RPMI7951 (cell line): ENCODE measurements around the gene MRPS16. TPM values are rescaled to one million over a fixed set of nuclear protein-coding genes. Genes with fewer than 3 reads are reported as not detected.

Experiments used
- total RNA-seq: library from RNA; depleted of rRNA; stranded (reverse); fragments of >200 nt; shearing (Covaris generic); gene quantifications from 2 replicates; pipeline ENCODE4 v1.2.3, GENCODE V29; 2014; rRNA removed

Gene MRPS16
- total RNA-seq, 1 experiment from 2014 or later = 58.6 TPM

Other genes with a start within 250 kb of the MRPS16 start
- 290 and 315 TPM in 2 replicates for gene P4HA1, start 155.8 kb downstream of the MRPS16 start, total RNA-seq
- 2.1 and 3.6 TPM in 2 replicates for gene NUDT13, start 142.2 kb downstream of the MRPS16 start, total RNA-seq
- 21.8 and 29.8 TPM in 2 replicates for gene ECD, start 84.6 kb downstream of the MRPS16 start, total RNA-seq
- 13.2 and 13.6 TPM in 2 replicates for gene FAM149B1, start 84.5 kb downstream of the MRPS16 start, total RNA-seq
- gene DNAJC9, start 5.4 kb downstream of the MRPS16 start, total RNA-seq = 57.0 and 58.4 TPM in 2 replicates
- 0.12 TPM in 1 of 2 replicates, not detected in the other for gene CFAP70, start 106.2 kb upstream of the MRPS16 start, total RNA-seq
- gene ANXA7, start 161.4 kb upstream of the MRPS16 start, total RNA-seq = 105 and 106 TPM in 2 replicates
- gene MSS51, start 180.9 kb upstream of the MRPS16 start, total RNA-seq = 0.24 and 0.39 TPM in 2 replicates
- 15.0 and 15.8 TPM in 2 replicates for gene PPP3CB, start 243.4 kb upstream of the MRPS16 start, total RNA-seq